Lower leg skin (tissue), 4 donors: ENCODE measurements around the gene KEAP1. TPM values are rescaled to one million over a fixed set of nuclear protein-coding genes. Genes with fewer than 3 reads are reported as not detected.
"Not testable (repeated sequence)": the region's sequence is repeated elsewhere in the genome, so short reads cannot be mapped to it uniquely, and the experiment has no call there.

Experiments used
- DNase-seq, 2 donors: peaks; one replicate each; pipeline ENCODE4 v3.0.0-alpha.2; 2019; ENCODE audit warnings: low spot score in 2 of 2
- H3K4me3 ChIP-seq: fragments of 200-600 bp; sonication (generic); 2 replicates; pipeline ENCODE4 v1.5.1; 2017; ENCODE audit warnings: mild to moderate bottlenecking, low read depth; ENCODE audit not compliant: poor library complexity, severe bottlenecking
- POLR2A ChIP-seq, 2 donors: fragments of 450-650 bp; IDR thresholded peaks; one replicate each; pipeline ENCODE4 v1.6.1; 2016 to 2017; ENCODE audit warnings: antibody characterized with exemption in 2 of 2, mild to moderate bottlenecking in 1 of 2, moderate library complexity in 1 of 2
- WGBS, 2 donors: methylation state at CpG; one replicate each; pipeline ENCODE4 v1.1.5; 2018; 5-methylcytosine and 5-hydroxymethylcytosine counted together
- intact Hi-C: fragments of 100-400 bp; cut with DNase I; formaldehyde crosslinking; loops from one replicate; pipeline ENCODE4 v1.15.0; 2023; ENCODE audit warnings: low total_unique reads
- total RNA-seq, 4 donors: library from RNA; depleted of rRNA; stranded (reverse); fragments of >200 nt; gene quantifications; one replicate each; pipeline ENCODE4 v1.1.0, GENCODE V29; 2016
- TF ChIP-seq, protein P1 (sequence below), 3 donors: fragments of 450-650 bp; IDR thresholded peaks; one replicate each; pipeline ENCODE4 v1.5.1; 2016; ENCODE audit warnings: antibody characterized with exemption in 3 of 3, mild to moderate bottlenecking in 3 of 3, moderate library complexity in 2 of 3

KEAP1 gene
- total RNA-seq, 4 donors from 2014 or later, result 81.6 to 102 (median 89.0) TPM

DNA sequence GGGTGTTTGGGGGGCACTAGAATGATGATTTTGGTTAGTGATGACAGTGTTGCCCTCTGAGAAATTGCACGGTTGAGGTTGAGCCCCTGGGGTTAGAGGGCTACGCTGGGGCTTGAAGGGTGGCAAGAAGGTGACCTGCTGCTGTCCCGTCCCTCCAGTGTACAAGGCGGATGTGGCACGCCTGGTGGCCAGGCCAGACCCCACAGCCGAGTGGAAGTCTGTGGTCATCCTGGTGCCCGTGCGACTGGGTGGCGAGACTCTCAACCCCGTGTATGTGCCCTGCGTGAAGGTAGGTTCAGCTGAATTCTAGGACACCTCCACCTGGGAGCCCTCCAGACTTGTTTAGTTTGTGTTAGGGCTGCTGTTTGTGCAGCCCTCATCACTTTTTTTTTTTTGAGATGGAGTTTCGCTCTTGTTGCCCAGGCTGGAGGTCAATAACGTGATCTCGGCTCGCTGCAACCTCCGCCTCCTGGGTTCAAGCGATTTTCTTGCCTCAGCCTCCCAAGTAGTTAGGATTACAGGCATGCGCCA, 45.7 kb upstream of the KEAP1 start:
- WGBS, 2 donors, result 92 to 95% methylated on average over 18 of the region's 18 CpGs
- no peak for DNase-seq
- TF ChIP-seq, protein P1, sequence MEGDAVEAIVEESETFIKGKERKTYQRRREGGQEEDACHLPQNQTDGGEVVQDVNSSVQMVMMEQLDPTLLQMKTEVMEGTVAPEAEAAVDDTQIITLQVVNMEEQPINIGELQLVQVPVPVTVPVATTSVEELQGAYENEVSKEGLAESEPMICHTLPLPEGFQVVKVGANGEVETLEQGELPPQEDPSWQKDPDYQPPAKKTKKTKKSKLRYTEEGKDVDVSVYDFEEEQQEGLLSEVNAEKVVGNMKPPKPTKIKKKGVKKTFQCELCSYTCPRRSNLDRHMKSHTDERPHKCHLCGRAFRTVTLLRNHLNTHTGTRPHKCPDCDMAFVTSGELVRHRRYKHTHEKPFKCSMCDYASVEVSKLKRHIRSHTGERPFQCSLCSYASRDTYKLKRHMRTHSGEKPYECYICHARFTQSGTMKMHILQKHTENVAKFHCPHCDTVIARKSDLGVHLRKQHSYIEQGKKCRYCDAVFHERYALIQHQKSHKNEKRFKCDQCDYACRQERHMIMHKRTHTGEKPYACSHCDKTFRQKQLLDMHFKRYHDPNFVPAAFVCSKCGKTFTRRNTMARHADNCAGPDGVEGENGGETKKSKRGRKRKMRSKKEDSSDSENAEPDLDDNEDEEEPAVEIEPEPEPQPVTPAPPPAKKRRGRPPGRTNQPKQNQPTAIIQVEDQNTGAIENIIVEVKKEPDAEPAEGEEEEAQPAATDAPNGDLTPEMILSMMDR (IDR thresholded peaks at IDR 0.05), result no peak
- TF ChIP-seq POLR2A (IDR thresholded peaks at IDR 0.05), result no peak
- intact Hi-C loops, result no loop called here
- H3K4me3 ChIP-seq, result no peak overlapping the region

DNA sequence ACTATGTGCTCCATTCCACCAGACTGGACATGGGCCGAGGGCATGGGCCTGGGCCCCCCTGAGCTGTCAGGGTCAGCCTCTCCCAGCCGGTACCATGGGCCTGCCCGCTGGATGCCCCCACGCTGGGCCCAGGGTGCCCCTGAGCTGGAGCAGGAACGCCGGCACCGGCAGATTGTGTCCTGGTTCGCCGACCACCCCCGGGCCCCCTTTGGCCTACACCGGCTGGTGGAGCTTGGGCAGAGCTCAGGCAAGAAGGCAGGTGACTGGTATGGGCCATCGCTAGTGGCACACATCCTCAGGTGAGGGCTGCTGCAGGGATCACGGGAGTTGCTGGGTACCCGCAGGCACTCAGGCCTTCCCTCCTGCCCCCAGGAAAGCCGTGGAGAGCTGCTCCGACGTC, 43.7 kb upstream of the KEAP1 start:
- 81 to 86% methylated on average over 9 to 11 of the region's 17 CpGs for WGBS, 2 donors
- TF ChIP-seq, protein P1 (IDR thresholded peaks at IDR 0.05), result no peak
- TF ChIP-seq POLR2A (IDR thresholded peaks at IDR 0.05), result no peak
- intact Hi-C loops, result no loop called here
- no peak overlapping the region for H3K4me3 ChIP-seq
- no peak for DNase-seq

DNA sequence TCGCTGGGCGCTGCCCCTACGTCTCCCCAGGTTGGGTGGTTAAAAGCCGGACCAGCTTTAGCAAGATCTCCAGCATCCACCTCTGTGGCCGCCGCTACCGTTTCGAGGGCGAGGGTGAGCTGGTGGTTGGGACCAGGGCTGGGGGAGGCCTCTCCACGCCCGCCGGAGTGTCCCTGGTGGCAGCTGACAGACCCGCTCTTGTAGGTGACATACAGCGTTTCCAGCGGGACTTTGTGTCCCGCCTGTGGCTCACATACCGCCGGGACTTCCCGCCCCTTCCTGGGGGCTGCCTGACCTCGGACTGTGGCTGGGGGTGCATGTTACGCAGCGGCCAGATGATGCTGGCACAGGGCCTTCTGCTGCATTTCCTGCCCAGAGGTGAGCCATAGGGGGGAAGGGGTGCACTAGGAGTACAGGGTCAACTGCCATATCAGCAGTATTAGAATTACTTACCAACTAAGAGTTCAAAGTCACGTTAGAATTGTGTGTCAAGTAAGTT, 41.6 kb upstream of the KEAP1 start:
- DNase-seq, result no peak
- peak overlapping the region; percentile 81 for H3K4me3 ChIP-seq
- intact Hi-C loops, result no loop called here
- TF ChIP-seq, protein P1 (IDR thresholded peaks at IDR 0.05), result no peak
- no peak for TF ChIP-seq POLR2A (IDR thresholded peaks at IDR 0.05)
- 30 to 44% methylated on average over 23 of the region's 23 CpGs for WGBS, 2 donors

DNA sequence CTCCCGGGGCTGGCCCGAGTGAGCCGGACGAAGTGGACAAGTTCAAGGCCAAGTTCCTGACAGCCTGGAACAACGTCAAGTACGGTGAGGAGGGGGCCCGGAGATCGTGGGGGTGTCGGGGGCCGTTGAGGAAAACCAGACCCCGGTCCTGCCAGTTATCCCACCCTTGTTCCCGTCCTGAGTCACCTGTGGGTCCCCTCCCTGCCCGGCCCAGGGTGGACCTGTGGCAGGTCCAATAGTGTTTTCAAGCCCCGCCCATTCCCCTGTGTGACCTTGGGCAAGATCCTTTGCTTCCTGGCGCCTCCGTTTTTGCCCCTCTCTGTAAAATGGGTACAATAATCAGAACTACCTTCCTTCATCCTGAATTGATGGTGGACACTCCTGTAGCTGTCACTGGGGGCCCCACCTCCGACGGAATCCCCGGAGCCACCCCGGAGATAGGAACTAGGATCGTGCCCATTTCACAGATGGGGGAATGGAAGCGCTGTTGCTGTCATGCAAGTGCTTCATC, 41.1 kb upstream of the KEAP1 start:
- TF ChIP-seq POLR2A (IDR thresholded peaks at IDR 0.05), result no peak
- intact Hi-C loops, result no loop called here
- 15 to 18% methylated on average over 17 of the region's 22 CpGs for WGBS, 2 donors
- DNase-seq, result no peak
- H3K4me3 ChIP-seq, result peak overlapping the region; percentile 81

DNA sequence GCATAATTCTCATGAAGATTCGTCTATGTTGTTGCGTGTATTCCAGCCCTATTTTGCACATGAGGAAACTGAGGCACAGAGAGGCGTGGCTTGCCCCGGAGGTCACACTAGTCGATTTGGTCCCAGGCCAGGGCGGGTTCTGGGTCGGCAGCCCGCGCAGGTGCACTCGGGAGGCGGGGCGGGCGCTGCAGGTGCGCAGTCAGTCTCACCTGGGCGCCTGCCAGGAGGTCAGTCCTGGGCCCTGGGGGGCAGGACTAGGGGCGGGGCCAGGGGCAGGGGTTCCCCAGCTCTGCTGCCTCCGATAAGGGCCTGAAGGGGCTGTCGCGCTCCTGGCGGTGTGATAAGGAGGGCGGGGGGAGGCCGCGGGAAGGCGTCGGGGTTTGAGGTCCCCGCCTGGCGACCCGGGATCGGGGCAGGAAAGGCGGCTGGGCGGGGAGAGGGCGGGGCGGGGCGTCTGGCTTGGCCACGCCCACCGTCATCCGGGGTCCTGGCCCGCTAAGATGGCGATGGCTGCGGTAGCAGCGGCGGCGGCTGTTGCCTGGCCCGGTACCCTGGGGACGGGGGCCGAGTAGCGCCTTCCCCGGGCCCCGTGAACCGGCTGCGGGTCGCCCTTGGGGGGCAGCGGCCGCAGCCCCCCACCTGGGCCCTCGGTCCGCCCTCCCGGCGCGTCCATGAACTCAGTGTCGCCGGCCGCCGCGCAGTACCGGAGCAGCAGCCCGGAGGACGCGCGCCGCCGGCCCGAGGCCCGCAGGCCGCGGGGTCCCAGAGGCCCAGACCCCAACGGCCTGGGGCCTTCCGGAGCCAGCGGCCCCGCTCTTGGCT, 40.5 kb upstream of the KEAP1 start, which contains the start of gene ATG4D:
Gene ATG4D (plus strand): TSS at position 485 of the 822 bp plus-strand sequence. CDS start 187 bp downstream, at position 672.
- peak; percentile 63 to 95 for DNase-seq
- H3K4me3 ChIP-seq, result peak within 1 kb of the TSS; percentile 81
- 1 to 2% methylated on average over 22 to 73 of the region's 79 CpGs for WGBS, 2 donors
- TF ChIP-seq, protein P1 (IDR thresholded peaks at IDR 0.05), result no peak
- peak in 1 of 2 donors; percentile 49 for TF ChIP-seq POLR2A (IDR thresholded peaks at IDR 0.05)
- intact Hi-C loops, result no loop called here

DNA sequence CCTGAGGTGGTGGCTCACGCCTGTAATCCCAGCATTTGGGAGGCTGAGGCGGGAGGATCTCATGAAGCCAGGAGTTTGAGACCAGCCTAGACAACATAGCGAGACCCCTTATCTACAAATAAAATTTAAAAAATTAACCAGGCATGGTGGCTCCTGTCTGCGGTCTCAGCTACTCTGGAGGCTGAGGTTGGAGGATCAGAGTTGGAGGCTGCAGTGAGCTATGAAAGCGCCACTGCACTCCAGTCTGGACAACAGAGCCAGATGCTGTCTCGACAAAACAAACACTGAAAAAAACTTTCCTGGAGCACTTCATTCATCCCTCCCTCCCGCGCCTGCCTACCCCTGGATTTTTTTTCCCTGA, 39.9 kb upstream of the KEAP1 start:
- DNase-seq, result no peak
- no peak for TF ChIP-seq POLR2A (IDR thresholded peaks at IDR 0.05)
- TF ChIP-seq, protein P1 (IDR thresholded peaks at IDR 0.05), result no peak
- intact Hi-C loops, result no loop called here
- WGBS, 2 donors, result 50 to 51% methylated on average over 8 of the region's 8 CpGs
- H3K4me3 ChIP-seq, result no peak overlapping the region

DNA sequence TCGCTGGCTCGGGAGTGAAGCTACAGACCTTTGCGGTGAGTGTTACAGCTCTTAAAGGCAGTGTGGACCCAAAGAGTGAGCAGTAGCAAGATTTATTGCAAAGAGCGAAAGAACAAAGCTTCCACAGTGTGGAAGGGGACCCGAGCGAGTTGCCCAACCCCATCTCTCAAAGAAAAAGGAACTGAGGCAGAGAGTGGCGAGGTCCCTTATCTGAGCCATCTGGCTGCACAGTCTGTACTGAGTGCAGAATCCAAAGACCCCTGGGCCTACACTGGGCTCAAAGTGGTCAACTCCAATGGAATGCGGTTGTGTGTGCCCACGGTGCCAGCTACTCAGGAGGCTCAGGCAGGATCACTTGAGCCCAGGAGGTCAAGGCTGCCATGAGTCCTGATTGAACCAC, 35.9 kb upstream of the KEAP1 start:
- WGBS, 2 donors, result 65 to 77% methylated on average over 9 of the region's 9 CpGs
- DNase-seq, H3K4me3 ChIP-seq, intact Hi-C loops: not testable (repeated sequence)
